HUDEP-2 (cell line): ENCODE results near the gene PPA2.
"Not testable (repeated sequence)": the region's sequence is repeated elsewhere in the genome, so short reads cannot be mapped to it uniquely, and the experiment has no call there.

Experiments used
- DNase-seq, 76 experiments: peaks; one replicate each; lab custom pipeline; 2025; ENCODE audit not compliant: unreplicated experiment in 76 of 76; lab: John Stamatoyannopoulos, UW

The PPA2 gene

DNA sequence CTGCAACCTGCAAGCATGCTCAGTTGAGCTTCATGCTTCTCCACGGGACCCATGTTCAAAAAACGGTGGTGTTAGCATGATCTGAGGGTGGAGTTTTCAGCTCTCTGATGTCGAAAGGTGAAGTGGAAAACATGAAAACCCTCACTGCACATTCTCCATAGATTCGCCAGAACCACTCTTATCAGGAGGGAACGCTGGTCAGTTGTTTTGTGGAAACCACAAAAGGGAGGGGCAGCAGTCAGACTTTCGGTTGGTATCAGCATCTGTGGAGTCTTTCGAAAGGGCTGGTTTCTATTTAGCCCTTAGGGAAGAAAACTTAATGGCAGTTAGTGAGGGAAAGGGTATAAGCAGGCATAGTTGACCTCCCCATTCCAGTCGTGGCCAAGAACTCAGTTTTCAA, 12.6 kb downstream of the PPA2 start:
- DNase-seq: peak in 75 of 76 experiments; percentile 8 to 92 (median 69)

DNA sequence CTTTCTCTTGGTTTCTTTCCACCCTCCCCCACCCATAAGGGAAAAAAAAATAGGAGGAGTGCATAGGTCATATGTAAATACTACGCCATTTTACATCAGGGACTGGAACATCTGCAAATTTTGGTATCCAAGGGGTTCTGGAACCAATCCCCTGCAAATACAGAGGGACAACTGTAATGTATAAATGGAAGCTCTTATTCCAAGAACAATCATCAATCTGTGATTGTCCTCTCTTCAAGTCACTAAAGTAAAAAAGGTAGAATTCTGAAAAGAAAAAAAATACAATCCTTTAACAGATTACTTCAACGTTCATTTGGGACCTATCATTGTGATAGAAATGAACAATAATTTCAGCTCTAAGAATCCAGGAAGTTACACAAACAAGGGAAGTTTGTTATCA, 13.6 kb downstream of the PPA2 start:
- no peak for DNase-seq

DNA sequence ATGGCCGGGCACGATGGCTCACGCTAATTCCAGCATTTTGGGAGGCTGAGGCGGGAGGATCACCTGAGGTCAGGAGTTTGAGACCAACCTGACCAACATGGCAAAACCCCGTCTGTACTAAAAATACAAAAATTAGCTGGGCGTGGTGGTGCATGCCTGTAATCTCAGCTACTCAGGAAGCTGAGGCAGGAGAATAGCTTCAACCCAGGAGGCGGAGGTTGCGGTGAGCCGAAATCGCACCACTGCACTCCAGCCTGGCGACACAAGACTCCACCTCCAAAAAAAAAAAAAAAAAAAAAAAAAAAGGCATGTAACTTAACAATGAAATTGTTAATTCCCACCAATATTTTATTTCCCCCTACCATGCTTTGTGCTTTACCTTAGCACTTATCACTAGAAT, 15.3 kb downstream of the PPA2 start:
- DNase-seq: not testable (repeated sequence)

DNA sequence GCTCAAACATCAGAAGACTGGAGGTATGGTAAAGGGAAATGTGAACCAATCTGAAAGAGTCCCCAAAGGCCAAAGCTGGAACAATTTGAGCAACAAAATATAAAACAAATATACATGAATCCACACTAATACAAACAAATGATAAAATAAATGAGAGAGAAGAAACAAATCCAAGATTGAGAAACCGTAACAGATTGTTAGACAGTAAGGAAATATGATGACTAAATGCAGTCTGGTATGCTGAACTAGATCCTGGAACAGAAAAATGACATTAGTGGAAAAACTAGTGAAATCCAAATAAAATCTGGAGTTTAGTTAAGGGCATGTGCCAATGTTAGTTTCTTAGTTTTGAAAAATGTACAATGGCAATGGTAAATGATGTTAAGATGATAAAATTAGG, 15.9 kb downstream of the PPA2 start:
- DNase-seq: no peak

DNA sequence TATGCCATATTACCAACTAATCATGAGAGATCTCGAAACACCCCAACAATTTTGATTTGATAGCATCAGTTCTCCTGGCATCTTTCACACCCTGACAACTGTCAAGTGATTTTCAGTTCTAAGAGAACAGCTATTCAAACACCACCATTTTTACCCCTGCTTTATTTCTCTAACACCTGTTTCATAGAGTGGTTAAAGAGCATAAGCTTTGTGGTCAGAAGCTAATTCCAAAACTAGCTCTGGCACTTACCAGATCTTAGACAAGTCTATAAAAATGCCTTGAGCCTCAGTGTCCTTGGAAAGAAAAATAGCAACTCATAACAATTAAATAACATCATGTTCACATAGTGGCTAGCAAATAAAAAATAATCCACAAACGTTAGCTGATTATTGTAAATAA, 17.9 kb downstream of the PPA2 start:
- DNase-seq: no peak

DNA sequence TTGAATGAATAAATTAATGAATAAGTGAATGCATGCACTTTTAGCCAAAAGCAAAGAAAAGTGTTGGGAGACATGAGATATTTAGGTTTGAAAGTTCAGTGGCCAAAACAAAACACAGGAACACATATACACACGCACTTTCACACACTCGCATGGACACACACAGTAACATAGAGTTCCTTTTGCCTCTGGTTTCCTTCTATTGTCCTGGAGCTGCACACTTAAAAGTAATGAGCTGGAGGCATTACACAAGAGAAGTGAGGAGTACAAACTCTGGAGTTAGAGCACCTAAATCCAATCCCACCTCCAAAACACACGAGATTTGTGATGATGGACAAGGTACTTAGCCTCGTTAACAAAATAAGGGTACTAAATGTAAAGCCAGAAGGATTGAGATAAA, 18.7 kb downstream of the PPA2 start:
- DNase-seq: no peak

DNA sequence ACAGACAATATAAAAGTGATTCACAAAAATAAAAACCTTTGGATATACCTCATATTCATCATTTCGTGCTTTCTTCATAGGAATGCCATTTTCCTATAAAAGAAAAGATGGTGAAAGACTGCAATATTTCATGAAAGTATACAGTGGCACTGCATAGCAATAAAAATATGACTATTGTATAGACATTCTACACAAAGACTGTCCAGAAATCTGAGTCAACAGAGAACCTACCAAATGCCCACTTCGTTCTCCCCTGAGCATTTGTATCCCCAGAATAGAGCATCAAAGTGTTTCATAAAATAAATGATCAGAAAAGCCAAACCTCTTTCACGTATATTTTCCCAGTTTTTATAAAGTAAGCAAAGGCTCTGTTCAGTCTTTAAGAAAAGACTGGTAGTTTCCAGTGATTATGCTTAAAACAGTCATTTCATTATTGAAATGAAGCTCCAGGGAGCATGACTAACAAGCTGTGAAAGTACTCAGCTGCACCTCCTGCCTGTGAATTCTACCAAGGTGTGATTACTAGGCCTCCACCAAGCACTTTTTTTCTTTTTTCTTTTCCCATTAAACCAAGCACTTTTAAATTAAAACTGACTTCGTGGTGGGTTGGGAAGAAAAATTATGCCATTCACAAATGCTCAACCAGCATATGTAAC, 20.2 kb downstream of the PPA2 start:
- DNase-seq: no peak

DNA sequence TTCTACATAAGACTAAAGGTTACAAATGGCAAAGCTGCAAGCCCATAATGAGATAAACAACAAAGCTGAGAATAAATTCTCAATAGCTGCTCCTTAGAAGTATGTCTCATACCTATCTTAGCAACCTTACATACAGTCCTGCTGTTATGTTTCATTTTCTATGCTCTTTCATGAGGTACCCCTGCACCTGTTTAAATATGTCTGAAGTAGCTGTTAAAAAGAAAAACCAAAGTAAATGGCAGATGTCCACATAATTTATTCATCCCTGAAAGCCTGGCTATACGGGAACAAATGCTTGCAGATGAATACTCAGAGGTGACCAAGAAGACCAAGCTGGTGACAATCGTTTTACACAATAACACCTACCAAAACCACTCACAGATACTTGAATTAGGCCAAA, 22.5 kb downstream of the PPA2 start:
- no peak for DNase-seq

DNA sequence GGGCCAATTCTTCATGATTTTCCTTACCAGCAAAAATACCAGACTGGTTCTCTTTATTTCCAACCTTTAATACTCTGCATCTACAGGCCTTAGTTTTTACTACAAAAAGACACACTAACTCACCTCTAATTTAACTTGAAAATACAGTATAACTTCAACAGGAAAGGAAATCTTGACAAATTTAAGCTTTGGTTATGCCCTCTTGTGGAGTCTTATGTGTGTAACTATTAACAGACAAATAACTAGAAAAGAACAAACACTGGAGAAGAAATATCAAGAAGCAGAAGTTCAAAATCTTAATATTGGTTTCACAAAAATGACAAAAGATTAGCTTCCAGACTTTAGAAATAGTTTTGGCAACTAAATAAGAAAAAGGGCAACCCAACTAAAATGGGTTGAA, 33.0 kb downstream of the PPA2 start:
- DNase-seq: no peak

DNA sequence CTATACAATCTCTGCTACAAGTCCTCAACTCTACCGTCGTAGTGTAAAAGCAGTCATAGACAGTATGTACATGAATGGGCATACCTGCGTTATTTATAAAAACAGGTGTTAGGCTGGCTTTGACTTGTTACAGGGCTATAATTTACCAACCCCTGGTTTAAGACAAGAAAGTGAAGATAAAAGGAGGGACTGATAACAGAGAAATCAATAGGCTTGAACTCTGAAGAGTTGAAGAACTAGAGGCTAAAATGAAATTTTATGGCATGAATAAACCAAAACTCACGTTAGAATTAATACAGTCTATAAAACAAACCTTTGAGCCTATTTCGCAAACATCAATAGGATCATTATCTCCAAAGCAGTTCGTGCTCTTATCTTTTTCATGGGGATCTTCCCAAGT, 36.2 kb downstream of the PPA2 start:
- DNase-seq: no peak

DNA sequence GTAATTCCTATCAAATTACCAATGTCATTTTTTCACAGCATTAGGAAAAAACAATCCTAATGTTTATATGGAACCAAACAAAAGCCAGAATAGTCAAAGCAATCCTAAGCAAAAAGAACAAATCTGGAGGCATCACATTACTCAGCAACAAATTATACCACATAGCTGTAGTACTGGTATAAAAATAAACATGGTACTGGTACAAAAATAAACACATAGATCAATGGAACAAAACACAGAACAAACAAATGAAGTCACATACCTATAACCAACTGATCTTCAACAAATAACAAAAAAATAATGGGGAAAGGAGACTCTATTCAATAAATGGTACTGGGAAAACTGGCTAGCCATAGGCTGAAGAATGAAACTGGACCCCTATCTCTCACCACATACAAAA, 37.4 kb downstream of the PPA2 start:
- DNase-seq: no peak

DNA sequence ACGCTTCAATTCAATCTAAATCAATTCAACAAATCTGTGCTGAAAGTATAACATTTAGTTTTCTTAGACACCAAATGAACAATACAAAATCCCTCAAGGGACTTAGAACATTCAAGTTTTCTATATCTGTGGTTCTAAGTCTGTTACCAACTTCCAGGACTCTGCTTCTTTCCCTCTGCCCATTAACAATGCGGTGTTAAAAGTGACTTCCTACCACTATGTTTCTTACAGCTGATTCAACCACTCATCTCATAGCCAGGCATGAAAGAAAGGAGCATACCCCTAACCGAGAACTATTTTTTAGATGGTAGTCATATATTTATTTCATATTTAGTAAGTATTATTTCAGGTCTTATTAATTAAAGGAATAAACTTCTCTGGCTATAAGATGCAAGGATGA, 38.9 kb downstream of the PPA2 start:
- no peak for DNase-seq

DNA sequence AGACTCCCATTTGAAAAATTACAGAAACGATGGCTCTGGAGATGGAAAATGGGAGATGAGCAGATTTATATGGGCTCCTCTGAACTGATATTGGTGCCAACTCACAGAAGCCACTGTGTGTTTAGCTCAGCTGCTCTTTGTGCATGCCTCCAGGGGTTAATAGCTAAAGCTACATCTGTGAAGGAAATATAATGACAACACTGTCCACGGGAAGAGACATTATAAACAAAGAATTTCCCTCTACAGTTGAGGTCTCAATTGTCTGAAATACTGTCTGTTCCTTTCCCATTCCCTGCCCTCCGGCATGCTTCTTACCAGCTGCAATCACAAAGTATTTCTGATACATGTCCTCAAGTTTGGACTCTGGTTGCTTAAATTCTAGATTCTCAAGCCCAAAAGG, 40.4 kb downstream of the PPA2 start:
- DNase-seq: no peak

DNA sequence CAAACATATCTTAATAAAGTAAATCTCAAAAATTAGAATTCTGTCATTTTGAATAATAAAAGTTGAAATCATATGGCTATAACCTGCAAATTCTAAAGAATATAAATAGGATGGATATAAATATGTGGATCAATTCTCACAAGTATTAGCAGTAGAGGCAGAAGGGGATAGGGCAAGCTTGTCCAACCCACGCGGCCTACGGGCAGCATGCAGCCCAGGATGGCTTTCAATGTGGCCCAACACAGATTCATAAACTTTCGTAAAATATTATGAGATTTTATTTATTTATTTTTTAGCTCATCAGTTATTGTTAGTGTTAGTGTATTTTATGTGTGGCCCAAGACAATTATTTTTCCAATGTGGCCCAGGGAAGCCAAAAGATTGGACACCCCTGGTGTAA, 41.4 kb downstream of the PPA2 start:
- no peak for DNase-seq

DNA sequence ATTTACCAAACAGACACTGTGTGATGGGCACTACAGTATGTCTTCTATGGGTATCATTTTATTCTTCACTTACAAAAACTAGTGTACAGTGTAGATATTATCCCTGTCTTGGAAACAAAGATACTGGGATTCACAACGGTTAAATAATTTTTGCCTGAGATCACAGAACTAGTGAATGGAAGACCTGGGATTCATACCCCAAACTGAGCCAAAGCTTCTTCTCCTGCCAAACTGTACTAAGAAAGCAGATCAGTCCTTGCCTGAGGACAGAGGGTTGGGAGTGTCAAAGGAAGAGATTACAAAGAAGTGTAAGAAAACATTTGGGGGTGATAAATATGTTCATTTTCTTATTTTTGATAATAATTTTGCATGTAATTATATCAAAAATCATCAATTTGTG, 43.1 kb downstream of the PPA2 start:
- no peak for DNase-seq

DNA sequence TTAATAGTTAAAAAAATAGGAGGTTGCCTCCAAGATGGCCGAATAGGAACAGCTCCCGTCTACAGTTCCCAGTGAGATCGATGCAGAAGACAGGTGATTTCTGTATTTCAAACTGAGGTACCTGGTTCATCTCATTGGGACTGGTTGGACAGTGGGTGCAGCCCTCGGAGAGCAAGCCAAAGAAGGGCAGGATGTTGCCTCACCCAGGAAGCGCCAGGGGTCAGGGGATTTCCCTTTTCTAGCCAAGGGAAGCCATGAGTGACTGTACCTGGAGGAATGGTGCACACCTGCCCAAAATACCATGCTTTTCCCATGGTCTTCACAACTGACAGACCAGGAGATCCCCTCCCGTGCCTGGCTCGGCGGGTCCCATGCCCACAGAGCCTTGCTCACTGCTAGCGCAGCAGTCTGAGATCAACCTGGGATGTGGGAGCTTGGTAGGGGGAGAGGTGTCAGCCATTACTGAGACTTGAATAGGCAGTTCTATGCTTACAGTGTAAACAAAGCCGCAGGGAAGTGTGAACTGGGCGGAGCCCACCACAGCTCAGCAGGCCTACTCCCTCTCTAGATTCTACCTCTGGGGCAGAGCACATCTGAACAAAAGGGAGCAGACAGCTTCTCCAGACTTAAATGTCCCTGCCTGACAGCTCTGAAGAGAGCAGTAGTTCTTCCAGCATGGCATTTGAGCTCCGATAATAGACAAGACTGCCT, 47.5 kb downstream of the PPA2 start:
- no peak for DNase-seq

DNA sequence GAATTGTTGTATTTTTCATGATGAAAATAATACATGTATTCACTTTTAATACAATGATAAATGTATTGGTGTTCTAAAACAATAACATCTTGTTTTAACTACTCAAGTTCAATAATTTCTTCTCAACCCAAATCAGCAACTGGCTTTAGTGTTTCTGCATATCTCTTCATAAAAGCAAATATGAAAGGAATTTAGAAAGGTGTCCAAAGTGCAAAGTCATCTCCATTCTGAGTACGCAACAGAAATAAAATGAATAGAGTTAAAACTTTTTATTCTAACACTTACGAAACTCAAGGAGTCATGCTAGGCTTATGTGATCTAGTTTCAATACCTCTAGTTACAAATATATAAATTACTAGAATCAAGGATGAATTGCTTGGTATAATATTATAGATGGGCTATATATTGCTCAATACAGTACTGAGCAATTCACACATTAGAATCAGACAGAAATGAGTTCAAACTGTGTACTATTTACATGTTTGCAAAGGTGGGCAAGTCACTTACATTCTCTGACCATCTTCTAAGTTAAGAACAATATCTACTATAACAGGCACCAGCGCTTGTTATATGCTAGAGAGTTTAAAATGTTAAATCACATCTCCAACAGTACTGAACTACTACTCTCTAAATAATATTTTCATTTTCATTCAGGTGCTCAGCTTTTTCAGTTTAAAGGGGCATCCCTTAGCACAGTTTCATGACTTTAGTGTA, 51.5 kb downstream of the PPA2 start:
- no peak for DNase-seq

DNA sequence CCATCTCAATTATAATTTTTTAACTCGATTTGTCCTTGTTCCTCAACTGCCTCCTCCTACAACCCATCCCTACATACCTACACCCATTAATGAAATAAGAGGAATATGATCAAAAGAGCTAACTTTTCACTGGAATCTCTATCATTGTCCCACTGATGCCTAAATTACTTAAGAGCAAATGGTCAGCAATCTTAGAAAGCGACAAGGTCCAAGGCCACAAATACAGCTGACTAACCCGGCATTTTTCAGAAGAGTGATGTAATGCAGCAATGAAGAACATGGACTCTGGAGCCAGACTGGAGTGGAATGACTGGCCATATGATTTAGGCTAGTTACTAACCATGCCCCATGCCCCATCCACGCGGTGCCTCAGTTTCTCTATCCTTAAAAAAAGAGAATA, 56.2 kb downstream of the PPA2 start:
- no peak for DNase-seq

DNA sequence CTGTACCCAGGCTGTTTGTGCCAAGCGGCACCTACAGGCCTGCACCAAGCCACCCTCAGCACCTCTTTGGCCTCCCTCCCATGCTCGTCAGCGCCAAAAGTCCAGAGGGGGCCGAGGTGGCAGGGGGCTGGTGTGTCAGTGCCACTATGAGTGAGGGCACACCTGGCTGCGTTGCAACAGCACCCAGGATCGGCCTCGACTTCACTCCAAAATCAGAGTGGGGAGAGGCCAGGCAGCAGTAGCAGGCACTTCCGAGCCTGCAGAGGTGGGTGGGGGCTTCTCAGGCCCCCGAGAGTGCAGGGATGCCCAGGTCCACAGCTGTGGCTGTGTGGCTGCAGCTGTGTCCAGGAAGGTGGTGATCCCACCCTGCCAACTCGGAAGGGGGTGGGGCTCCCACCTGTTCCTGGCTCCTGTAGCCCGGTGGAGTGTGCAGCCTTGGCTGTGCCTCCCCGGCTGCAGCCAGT, 58.5 kb downstream of the PPA2 start:
- no peak for DNase-seq

DNA sequence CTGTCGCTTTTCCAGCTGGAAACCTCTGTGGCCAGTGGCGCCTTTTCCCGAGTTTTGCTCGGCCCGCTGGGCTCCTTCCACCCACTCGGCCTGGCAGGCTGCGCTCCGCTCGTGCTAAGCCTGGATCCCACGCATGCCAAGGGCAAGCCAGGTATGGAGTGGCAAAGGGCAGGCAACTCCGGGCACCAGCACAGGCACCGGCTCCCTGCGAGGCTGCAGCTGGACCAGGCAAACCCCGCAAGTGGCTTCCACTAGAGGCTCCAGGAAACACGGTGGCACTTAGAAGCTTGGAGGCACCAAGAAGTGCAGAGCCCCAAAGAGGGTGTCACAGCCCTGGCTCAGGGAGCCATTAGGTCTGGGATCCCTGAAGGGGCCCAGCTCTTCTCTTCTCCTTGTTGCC, 59.5 kb downstream of the PPA2 start:
- no peak for DNase-seq

DNA sequence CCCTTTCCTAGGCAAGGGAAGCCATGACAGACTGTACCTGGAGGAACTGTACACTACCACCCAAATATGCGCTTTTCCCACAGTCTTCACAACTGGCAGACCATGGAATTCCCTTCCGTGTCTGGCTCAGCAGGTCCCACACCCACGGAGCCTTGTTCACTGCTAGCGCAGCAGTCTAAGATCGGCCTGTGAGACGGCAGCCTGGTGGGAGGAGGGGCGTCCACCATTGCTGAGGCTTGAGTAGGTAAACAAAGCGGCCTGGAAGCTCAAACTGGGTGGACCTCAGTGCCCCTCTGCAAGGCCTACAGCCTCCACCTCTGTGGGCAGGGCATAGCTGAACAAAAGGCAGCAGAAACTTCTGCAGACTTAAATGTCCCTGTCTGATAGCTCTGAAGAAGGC, 64.7 kb downstream of the PPA2 start:
- DNase-seq: not testable (repeated sequence)
